Upper lobe of left lung (tissue), 6 donors: ENCODE data around the gene CENPM. TPM values are rescaled to one million over a fixed set of nuclear protein-coding genes. Genes with fewer than 3 reads are reported as not detected.
A peak's percentile ranks its signal among the peaks of the same experiment; 100 is the strongest.

Experiments
- ATAC-seq, 2 donors: fragments of 200-7000 bp; cut with Tn5 transposase; one replicate each; pipeline ENCODE4 v1.9.1; 2022; ENCODE audit warnings: mild to moderate bottlenecking in 2 of 2, moderate library complexity in 2 of 2; ENCODE audit not compliant: low FRiP score in 2 of 2
- DNase-seq, 2 donors: peaks; one replicate each; pipeline ENCODE4 v3.0.0-alpha.2; 2019 to 2020
- H3K27ac ChIP-seq, 4 donors: fragments of 200-600 bp; sonication (generic); one replicate each; pipeline ENCODE4 v1.5.1; 2016 to 2019
- H3K27me3 ChIP-seq, 4 donors: fragments of 200-600 bp; sonication (generic); one replicate each; pipeline ENCODE4 v1.5.1; 2017 to 2019
- H3K36me3 ChIP-seq, 4 donors: fragments of 200-600 bp; sonication (generic); one replicate each; pipeline ENCODE4 v1.5.1; 2016 to 2019
- H3K4me1 ChIP-seq, 4 donors: fragments of 200-600 bp; sonication (generic); one replicate each; pipeline ENCODE4 v1.5.1; 2018 to 2019
- H3K4me3 ChIP-seq, 4 donors: fragments of 200-600 bp; sonication (generic); one replicate each; pipeline ENCODE4 v1.5.1; 2017 to 2019; ENCODE audit warnings: mild to moderate bottlenecking in 2 of 4, moderate library complexity in 1 of 4
- H3K9me3 ChIP-seq, 4 donors: fragments of 200-600 bp; sonication (generic); one replicate each; pipeline ENCODE4 v1.5.1; 2018 to 2019
- CTCF ChIP-seq, 6 experiments: fragments of 450-650 bp in 4 of 6; fragments of 200-600 bp in 2 of 6; sonication (generic) in 2 of 6; IDR thresholded peaks; one replicate each; pipeline ENCODE4 v1.5.1; 2016 to 2019; ENCODE audit warnings: antibody characterized with exemption in 6 of 6
- EP300 ChIP-seq, 4 donors: sonication (generic); formaldehyde crosslinking; IDR thresholded peaks; one replicate each; pipeline ENCODE4 v1.5.1; 2017; ENCODE audit warnings: antibody characterized with exemption in 4 of 4, control low read depth in 2 of 4
- POLR2A ChIP-seq, 4 donors: fragments of 450-650 bp; IDR thresholded peaks; one replicate each; pipeline ENCODE4 v1.5.1; 2016 to 2017; ENCODE audit warnings: antibody characterized with exemption in 4 of 4, mild to moderate bottlenecking in 2 of 4
- POLR2AphosphoS5 ChIP-seq, 2 donors: sonication (generic); formaldehyde crosslinking; IDR thresholded peaks; one replicate each; pipeline ENCODE4 v1.5.1; 2017; ENCODE audit warnings: antibody characterized with exemption in 2 of 2
- WGBS, 2 donors: methylation state at CpG; one replicate each; pipeline ENCODE4 v1.1.5; 2017 to 2018; 5-methylcytosine and 5-hydroxymethylcytosine counted together
- total RNA-seq, 6 donors: library from RNA; depleted of rRNA in 4 of 6; stranded (reverse); fragments of >200 nt in 4 of 6; gene quantifications; one replicate each; pipeline versions ENCODE4 v1.1.0 to v1.2.1, GENCODE V29; 2016 to 2021
- donor health status: DM: no; HTN: no; CAD: no; lungs with moderate emphysema.
- donor health status: DM: no; HTN: yes; CAD: no; lungs with severe emphysema.

Gene CENPM
- total RNA-seq, 6 donors from 2014 or later, result 1.9 to 9.9 (median 7.3) TPM; not detected in 1

GRCh38 chr22:41940832-41941765, 5.9 kb downstream of the CENPM start:
- H3K27ac ChIP-seq, result peak overlapping the region; percentile 31 to 80 (median 73)
- no peaks in the 10 kb centered on the region for H3K36me3 ChIP-seq
- DNase-seq (peak in 1 of 2 donors; percentile 87), ATAC-seq (peak; percentile 91 to 95)
- H3K4me3 ChIP-seq, result no peak overlapping the region
- WGBS, 2 donors, result 46 to 53% methylated on average over 5 to 13 of the region's 13 CpGs
- no peaks in the 10 kb centered on the region for H3K9me3 ChIP-seq
- peaks cover 6 to 16% (median 12%) of the 10 kb centered on the region in 4 donors for H3K4me1 ChIP-seq
- no peak for TF ChIP-seq POLR2AphosphoS5 (IDR thresholded peaks at IDR 0.05)
- no peak for TF ChIP-seq POLR2A (IDR thresholded peaks at IDR 0.05)
- peak; percentile 89 to 98 (median 94) for TF ChIP-seq CTCF (IDR thresholded peaks at IDR 0.05)
- no peaks in the 10 kb centered on the region for H3K27me3 ChIP-seq

GRCh38 chr22:41939981-41940831, 6.7 kb downstream of the CENPM start:
- H3K27me3 ChIP-seq, result no peaks in the 10 kb centered on the region
- H3K9me3 ChIP-seq, result no peaks in the 10 kb centered on the region
- TF ChIP-seq POLR2A (IDR thresholded peaks at IDR 0.05), result peak in 3 of 4 donors; percentile 9 to 69 (median 24)
- no peak for TF ChIP-seq CTCF (IDR thresholded peaks at IDR 0.05)
- peak in 1 of 2 donors; percentile 60 for TF ChIP-seq POLR2AphosphoS5 (IDR thresholded peaks at IDR 0.05)
- TF ChIP-seq EP300 (IDR thresholded peaks at IDR 0.05), result no peak
- DNase-seq (peak in 1 of 2 donors; percentile 60), ATAC-seq (no peak)
- H3K36me3 ChIP-seq, result no peaks in the 10 kb centered on the region
- peak overlapping the region; percentile 31 to 80 (median 73) for H3K27ac ChIP-seq
- no peak overlapping the region for H3K4me3 ChIP-seq
- H3K4me1 ChIP-seq, result peaks cover 0 to 9% (median 7%) of the 10 kb centered on the region in 4 donors
- 74 to 78% methylated on average over 13 of the region's 13 CpGs for WGBS, 2 donors

GRCh38 chr22:41936894-41937169, 10.1 kb downstream of the CENPM start:
- WGBS, 2 donors, result 80 to 100% methylated on average over 2 of the region's 2 CpGs

GRCh38 chr22:41935509-41935908, 11.4 kb downstream of the CENPM start:
- ATAC-seq (no peak), DNase-seq (peak in 1 of 2 donors; percentile 44)
- TF ChIP-seq POLR2AphosphoS5 (IDR thresholded peaks at IDR 0.05) (no peak), EP300 (IDR thresholded peaks at IDR 0.05) (no peak), CTCF (IDR thresholded peaks at IDR 0.05) (no peak), POLR2A (IDR thresholded peaks at IDR 0.05) (no peak)
- Histone ChIP-seq H3K27me3 (no peaks in the 10 kb centered on the region), H3K9me3 (no peaks in the 10 kb centered on the region), H3K36me3 (no peaks in the 10 kb centered on the region), H3K4me3 (no peak overlapping the region), H3K4me1 (peaks cover 0 to 4% (median under 1%) of the 10 kb centered on the region in 4 donors), H3K27ac (no peak overlapping the region)
- WGBS, 2 donors, result 93 to 100% methylated on average over 7 to 9 of the region's 9 CpGs

More at GRCh38 chr22:41936894-41937169, 10.1 kb downstream of the CENPM start:
- TF ChIP-seq POLR2AphosphoS5 (IDR thresholded peaks at IDR 0.05) (no peak), CTCF (IDR thresholded peaks at IDR 0.05) (no peak)
- Histone ChIP-seq H3K4me3 (no peak overlapping the region), H3K4me1 (peaks cover 0 to 9% (median 7%) of the 10 kb centered on the region in 4 donors), H3K9me3 (no peaks in the 10 kb centered on the region), H3K27ac (no peak overlapping the region), H3K27me3 (no peaks in the 10 kb centered on the region), H3K36me3 (no peaks in the 10 kb centered on the region)
- ATAC-seq (no peak), DNase-seq (no peak)
